Lung (tissue), 13 donors: ENCODE measurements around the gene TMX1. TPM values are rescaled to one million over a fixed set of nuclear protein-coding genes. Genes with fewer than 3 reads are reported as not detected.

Experiments
- ATAC-seq: fragments of 200-7000 bp; cut with Tn5 transposase; one replicate; pipeline ENCODE4 v1.9.1; 2020; ENCODE audit warnings: moderate number of reproducible peaks; ENCODE audit not compliant: insufficient read depth, low FRiP score
- DNase-seq, 3 donors: peaks; one replicate each; pipeline ENCODE4 v3.0.0-alpha.2; 2013 to 2017
- H3K27ac ChIP-seq, 2 donors: one replicate each; pipeline ENCODE4 v1.5.1; 2013; ENCODE audit warnings: mild to moderate bottlenecking in 2 of 2, moderate library complexity in 2 of 2, control low read depth in 1 of 2, inconsistent platforms in 1 of 2, low read depth in 1 of 2, low read length in 1 of 2
- H3K27me3 ChIP-seq, 3 donors: one replicate each; pipeline ENCODE4 v1.5.1; 2013; ENCODE audit warnings: low read length in 2 of 3; ENCODE audit not compliant: control insufficient read depth in 3 of 3, insufficient read depth in 3 of 3
- H3K36me3 ChIP-seq, 4 donors: one replicate each; pipeline ENCODE4 v1.5.1; 2013; ENCODE audit warnings: low read length in 4 of 4, mild to moderate bottlenecking in 1 of 4, moderate library complexity in 1 of 4; ENCODE audit not compliant: control insufficient read depth in 4 of 4, insufficient read depth in 4 of 4
- H3K4me1 ChIP-seq, 5 donors: one replicate each; pipeline ENCODE4 v1.5.1; 2013; ENCODE audit warnings: low read length in 5 of 5, mild to moderate bottlenecking in 2 of 5, moderate library complexity in 1 of 5; ENCODE audit not compliant: control insufficient read depth in 5 of 5, insufficient read depth in 5 of 5
- H3K4me3 ChIP-seq: one replicate; pipeline ENCODE4 v1.5.1; 2013; ENCODE audit warnings: mild to moderate bottlenecking, control low read depth, moderate library complexity
- H3K9ac ChIP-seq, 2 donors: one replicate each; pipeline ENCODE4 v1.5.1; 2013; ENCODE audit warnings: low read length in 2 of 2, control low read depth in 1 of 2; ENCODE audit not compliant: insufficient read depth in 1 of 2
- H3K9me3 ChIP-seq, 4 donors: one replicate each; pipeline ENCODE4 v1.5.1; 2013; ENCODE audit warnings: low read length in 3 of 4, mild to moderate bottlenecking in 1 of 4, moderate library complexity in 1 of 4; ENCODE audit not compliant: control insufficient read depth in 4 of 4, insufficient read depth in 3 of 4
- CTCF ChIP-seq: IDR thresholded peaks from 2 replicates; pipeline ENCODE4 v1.5.1; 2012; ENCODE audit warnings: mild to moderate bottlenecking; ENCODE audit errors: control extremely low read depth, extremely low read depth
- WGBS, 2 donors: extraction: QIAGEN DNeasy Blood & Tissue Kit; methylation state at CpG; one replicate each; pipeline ENCODE4 v1.1.7; 2013; 5-methylcytosine and 5-hydroxymethylcytosine counted together
- polyA plus RNA-seq, 2 donors: library from polyadenylated mRNA; stranded (reverse); fragments of 200-250 nt; gene quantifications; one replicate each; pipeline ENCODE4 v1.2.1, GENCODE V29; 2013
- small RNA-seq: library from RNA; depleted of rRNA; stranded (forward); fragments of <200 nt; gene quantifications from one replicate; pipeline ENCODE3, GENCODE V24; 2014; ENCODE audit warnings: low replicate concordance
- total RNA-seq, 2 donors: library from RNA; depleted of rRNA in 1 of 2; stranded (reverse); fragments of >200 nt in 1 of 2; gene quantifications; one replicate each; pipeline ENCODE4 v1.2.1, GENCODE V29; 2014 to 2021
- donor health status: control.
- donor health status: control.
- donor health status: Bipolar disorder and iron deficiency.
- donor health status: healthy.
- donor health status: DM: yes; HTN: yes; CAD: no.

The TMX1 gene
- total and polyA plus RNA-seq, 4 donors = 6.8 to 31.7 (median 26.3) TPM

GRCh38 chr14:51304941-51305340, 64.9 kb downstream of the TMX1 start:
- H3K27ac ChIP-seq = no peak overlapping the region
- peak in 2 of 3 donors; percentile 20 to 39 for DNase-seq
- no peak overlapping the region for H3K9ac ChIP-seq
- H3K4me3 ChIP-seq = no peak overlapping the region
- no peaks in the 10 kb centered on the region for H3K27me3 ChIP-seq
- WGBS, 2 donors = 61 to 84% methylated on average over 4 of the region's 4 CpGs
- no peaks in the 10 kb centered on the region for H3K9me3 ChIP-seq
- peak; percentile 29 for ATAC-seq
- H3K36me3 ChIP-seq = no peaks in the 10 kb centered on the region
- TF ChIP-seq CTCF = no peak
- H3K4me1 ChIP-seq = peaks cover 0 to 3% (median 0%) of the 10 kb centered on the region in 5 donors

GRCh38 chr14:51305751-51306150, 65.7 kb downstream of the TMX1 start:
- ATAC-seq (no peak), DNase-seq (no peak)
- no peaks in the 10 kb centered on the region for H3K36me3 ChIP-seq

More at GRCh38 chr14:51305751-51306150, 65.7 kb downstream of the TMX1 start:
- no peak overlapping the region for H3K27ac ChIP-seq
- no peak overlapping the region for H3K4me3 ChIP-seq
- no peaks in the 10 kb centered on the region for H3K9me3 ChIP-seq
- no peaks in the 10 kb centered on the region for H3K27me3 ChIP-seq
- H3K9ac ChIP-seq = no peak overlapping the region
- H3K4me1 ChIP-seq = peaks cover 0 to 5% (median 1%) of the 10 kb centered on the region in 5 donors
- TF ChIP-seq CTCF = no peak
- WGBS, 2 donors = 76 to 85% methylated on average over 1 of the region's 1 CpG

Small RNA genes within 50 kb of the gene (small RNA-seq; reads per million reads assigned to genes)
- gene RF00019 = not detected
- gene RF00156 = not detected

Other genes with a start within 250 kb of the TMX1 start
- 1 to 10 TPM in 1 of 2 donors, under 1 TPM in 1; 0.63 to 1.3 TPM for gene TRIM9, start 145.1 kb upstream of the TMX1 start, total RNA-seq
- under 1 TPM; 0.08 to 0.38 TPM for gene TRIM9, start 145.1 kb upstream of the TMX1 start, polyA plus RNA-seq